ENCODE results near the gene CDK2AP2. TPM values are rescaled to one million over a fixed set of nuclear protein-coding genes. Genes with fewer than 3 reads are reported as not detected.

Gene CDK2AP2
- total RNA-seq, 2 donors from 2014 or later: 57.1 to 91.9 TPM

- no peaks in the 10 kb centered on the region for H3K27me3 ChIP-seq (replicated peaks; ENCODE audit: insufficient read depth)
- H3K36me3 ChIP-seq: no peaks in the 10 kb centered on the region
- no peaks in the 10 kb centered on the region for H3K9me3 ChIP-seq
- 92% methylated on average over 6 of the region's 6 CpGs for WGBS
- H3K4me1 ChIP-seq (replicated peaks): no peaks in the 10 kb centered on the region
- no peak overlapping the region for H3K4me3 ChIP-seq
- TF ChIP-seq CTCF (IDR thresholded peaks at IDR 0.05): no peak
- no peak for TF ChIP-seq POLR2A (IDR thresholded peaks at IDR 0.05)
- TF ChIP-seq POLR2AphosphoS5 (IDR thresholded peaks at IDR 0.05): no peak
- H3K27ac ChIP-seq: no peak overlapping the region
- no peak for DNase-seq (ENCODE audit: low spot score)
- intact Hi-C loops (cut with DNase I): no loop called here
Measured at GRCh38 chr11:67541198-67541597, 33.2 kb upstream of the CDK2AP2 start.

- intact Hi-C loops (cut with DNase I): no loop called here
- Histone ChIP-seq H3K27me3 (replicated peaks; ENCODE audit: insufficient read depth) (no peaks in the 10 kb centered on the region), H3K9me3 (no peaks in the 10 kb centered on the region), H3K4me3 (no peak overlapping the region), H3K36me3 (no peaks in the 10 kb centered on the region), H3K27ac (no peak overlapping the region), H3K4me1 (replicated peaks) (no peaks in the 10 kb centered on the region)
- TF ChIP-seq POLR2AphosphoS5 (IDR thresholded peaks at IDR 0.05) (no peak), POLR2A (IDR thresholded peaks at IDR 0.05) (no peak), CTCF (IDR thresholded peaks at IDR 0.05) (no peak)
- DNase-seq (ENCODE audit: low spot score): no peak
- WGBS: 91% methylated on average over 4 of the region's 4 CpGs
Measured at GRCh38 chr11:67539550-67539949, 31.6 kb upstream of the CDK2AP2 start.

- H3K4me3 ChIP-seq: no peak overlapping the region
- no peaks in the 10 kb centered on the region for H3K4me1 ChIP-seq (replicated peaks)
- no peaks in the 10 kb centered on the region for H3K27me3 ChIP-seq (replicated peaks; ENCODE audit: insufficient read depth)
- no peak for DNase-seq (ENCODE audit: low spot score)
- no peaks in the 10 kb centered on the region for H3K36me3 ChIP-seq
- intact Hi-C loops (cut with DNase I): no loop called here
- TF ChIP-seq CTCF (IDR thresholded peaks at IDR 0.05) (no peak), POLR2AphosphoS5 (IDR thresholded peaks at IDR 0.05) (no peak), POLR2A (IDR thresholded peaks at IDR 0.05) (no peak)
- WGBS: 84% methylated on average over 10 of the region's 10 CpGs
- H3K9me3 ChIP-seq: no peaks in the 10 kb centered on the region
- no peak overlapping the region for H3K27ac ChIP-seq
Measured at GRCh38 chr11:67538823-67539505, 31.0 kb upstream of the CDK2AP2 start.

- 61% methylated on average over 6 of the region's 6 CpGs for WGBS
- H3K36me3 ChIP-seq: no peaks in the 10 kb centered on the region
- DNase-seq (ENCODE audit: low spot score): no peak
- no peaks in the 10 kb centered on the region for H3K9me3 ChIP-seq
- intact Hi-C loops (cut with DNase I): no loop called here
- no peaks in the 10 kb centered on the region for H3K27me3 ChIP-seq (replicated peaks; ENCODE audit: insufficient read depth)
- no peak overlapping the region for H3K4me3 ChIP-seq
- H3K27ac ChIP-seq: no peak overlapping the region
- no peaks in the 10 kb centered on the region for H3K4me1 ChIP-seq (replicated peaks)
- TF ChIP-seq POLR2AphosphoS5 (IDR thresholded peaks at IDR 0.05) (no peak), CTCF (IDR thresholded peaks at IDR 0.05) (no peak), POLR2A (IDR thresholded peaks at IDR 0.05) (no peak)
Measured at GRCh38 chr11:67538306-67538705, 30.3 kb upstream of the CDK2AP2 start.

DNA sequence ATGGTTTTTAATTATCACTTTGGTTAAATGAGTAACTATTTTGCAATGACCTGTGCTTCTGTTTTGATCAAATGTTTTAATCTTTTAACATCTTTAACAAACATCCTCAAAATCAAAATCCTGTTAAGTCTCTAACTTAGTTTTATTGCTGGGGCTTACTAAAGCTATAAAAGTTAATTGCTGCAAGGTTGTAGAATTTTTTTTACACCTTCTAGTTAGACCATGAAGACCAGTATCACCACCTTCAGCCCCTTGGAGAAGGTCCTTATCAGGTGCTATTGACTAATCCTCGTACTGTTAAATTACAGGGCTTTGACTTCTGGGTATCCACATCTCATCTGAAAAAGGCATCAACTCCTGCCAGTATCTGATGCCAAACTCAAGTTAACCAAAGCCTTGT is 27.6 kb upstream of the CDK2AP2 start:
- no peak for TF ChIP-seq CTCF (IDR thresholded peaks at IDR 0.05)
- TF ChIP-seq POLR2AphosphoS5 (IDR thresholded peaks at IDR 0.05): no peak
- TF ChIP-seq POLR2A (IDR thresholded peaks at IDR 0.05): no peak
- no peak overlapping the region for H3K4me3 ChIP-seq
- no peak overlapping the region for H3K27ac ChIP-seq
- H3K27me3 ChIP-seq (replicated peaks; ENCODE audit: insufficient read depth): no peaks in the 10 kb centered on the region
- H3K36me3 ChIP-seq: no peaks in the 10 kb centered on the region
- intact Hi-C loops (cut with DNase I): no loop called here
- H3K4me1 ChIP-seq (replicated peaks): no peaks in the 10 kb centered on the region
- no peaks in the 10 kb centered on the region for H3K9me3 ChIP-seq
- DNase-seq (ENCODE audit: low spot score): no peak
- WGBS: 76% methylated on average over 1 of the region's 1 CpG

Data from prostate gland (tissue), 2 donors.